H9 (cell line): ENCODE results near the gene ARPP19. TPM values are rescaled to one million over a fixed set of nuclear protein-coding genes. Genes with fewer than 3 reads are reported as not detected.

Experiments
- DNase-seq: peaks from one replicate; pipeline ENCODE4 v3.0.0-alpha.2; 2017
- H2AFZ ChIP-seq: one replicate; pipeline ENCODE4 v1.6.1; 2013; ENCODE audit warnings: mild to moderate bottlenecking, low read length, control low read depth, moderate library complexity
- H2AK5ac ChIP-seq: 2 replicates; pipeline ENCODE4 v1.6.1; 2013; ENCODE audit warnings: low read length, control low read depth, mixed read lengths; ENCODE audit not compliant: insufficient read length
- H2BK120ac ChIP-seq: one replicate; pipeline ENCODE4 v1.6.1; 2013; ENCODE audit warnings: low read depth, mild to moderate bottlenecking, low read length, control low read depth, inconsistent platforms; ENCODE audit not compliant: poor library complexity, severe bottlenecking
- H2BK12ac ChIP-seq: 2 replicates; pipeline ENCODE4 v1.6.1; 2013; ENCODE audit warnings: low read length, control low read depth, mixed read lengths, low read depth; ENCODE audit not compliant: insufficient read length
- H2BK15ac ChIP-seq: 2 replicates; pipeline ENCODE4 v1.6.1; 2013; ENCODE audit warnings: low read depth, low read length, control low read depth
- H2BK20ac ChIP-seq: one replicate; pipeline ENCODE4 v1.6.1; 2013; ENCODE audit warnings: low read depth, mild to moderate bottlenecking, low read length, control low read depth, inconsistent platforms; ENCODE audit not compliant: poor library complexity, severe bottlenecking
- H2BK5ac ChIP-seq: 2 replicates; pipeline ENCODE4 v1.6.1; 2013; ENCODE audit warnings: low read length, control low read depth, mixed read lengths; ENCODE audit not compliant: insufficient read length
- H3K14ac ChIP-seq: 2 replicates; pipeline ENCODE4 v1.6.1; 2013; ENCODE audit warnings: low read length, control low read depth; ENCODE audit not compliant: insufficient read depth
- H3K18ac ChIP-seq: 2 replicates; pipeline ENCODE4 v1.6.1; 2013; ENCODE audit warnings: low read depth, mild to moderate bottlenecking, mixed read lengths, low read length, control low read depth; ENCODE audit not compliant: insufficient read length
- H3K23ac ChIP-seq: 2 replicates; pipeline ENCODE4 v1.6.1; 2013; ENCODE audit warnings: low read length, control low read depth, mixed read lengths, low read depth; ENCODE audit not compliant: insufficient read length
- H3K23me2 ChIP-seq: 2 replicates; pipeline ENCODE4 v1.6.1; 2013; ENCODE audit warnings: low read depth, mild to moderate bottlenecking, mixed read lengths, low read length, control low read depth; ENCODE audit not compliant: insufficient read length, poor library complexity, severe bottlenecking
- H3K27ac ChIP-seq: 2 replicates; pipeline ENCODE4 v1.5.1; 2013; ENCODE audit warnings: low read length, control low read depth, mixed read lengths, low read depth; ENCODE audit not compliant: insufficient read length
- H3K27me3 ChIP-seq: 2 replicates; pipeline ENCODE4 v1.6.1; 2013; ENCODE audit warnings: low read length, control low read depth, inconsistent platforms; ENCODE audit not compliant: insufficient read depth
- H3K4ac ChIP-seq: 2 replicates; pipeline ENCODE4 v1.6.1; 2013; ENCODE audit warnings: low read depth, mild to moderate bottlenecking, control low read depth, inconsistent platforms, low read length, moderate library complexity
- H3K4me1 ChIP-seq: 2 replicates; pipeline ENCODE4 v1.6.1; 2013; ENCODE audit warnings: low read length, control low read depth, inconsistent platforms; ENCODE audit not compliant: insufficient read depth
- H3K4me2 ChIP-seq: 2 replicates; pipeline ENCODE4 v1.6.1; 2013; ENCODE audit warnings: low read length, control low read depth, mixed read lengths; ENCODE audit not compliant: insufficient read length, insufficient read depth
- H3K56ac ChIP-seq: 2 replicates; pipeline ENCODE4 v1.6.1; 2013; ENCODE audit warnings: low read depth, mild to moderate bottlenecking, mixed read lengths, low read length, control low read depth; ENCODE audit not compliant: insufficient read length
- H3K79me1 ChIP-seq: 2 replicates; pipeline ENCODE4 v1.6.1; 2013; ENCODE audit warnings: low read depth, mild to moderate bottlenecking, moderate library complexity, low read length, control low read depth, inconsistent platforms; ENCODE audit not compliant: insufficient read depth, poor library complexity, severe bottlenecking
- H3K79me2 ChIP-seq: 2 replicates; pipeline ENCODE4 v1.6.1; 2013; ENCODE audit warnings: low read length, control low read depth, inconsistent platforms; ENCODE audit not compliant: insufficient read depth
- H3K9ac ChIP-seq: 2 replicates; pipeline ENCODE4 v1.6.1; 2013; ENCODE audit warnings: low read length, control low read depth, mixed read lengths; ENCODE audit not compliant: insufficient read length; ENCODE audit errors: extremely low read depth
- H3K9me3 ChIP-seq: one replicate; pipeline ENCODE4 v1.6.1; 2013; ENCODE audit warnings: low read depth, low read length, inconsistent platforms; ENCODE audit not compliant: control insufficient read depth
- H3T11ph ChIP-seq: one replicate; pipeline ENCODE4 v1.6.1; 2013; ENCODE audit warnings: mild to moderate bottlenecking, low read length, control low read depth, inconsistent platforms
- H4K20me1 ChIP-seq: one replicate; pipeline ENCODE4 v1.6.1; 2013; ENCODE audit not compliant: control insufficient read depth, insufficient read length, insufficient read depth
- H4K5ac ChIP-seq: 2 replicates; pipeline ENCODE4 v1.6.1; 2013; ENCODE audit warnings: low read depth, mild to moderate bottlenecking, mixed read lengths, low read length, control low read depth; ENCODE audit not compliant: insufficient read length
- H4K8ac ChIP-seq: replicated peaks from 2 replicates; pipeline ENCODE4 v1.6.1; 2013; ENCODE audit warnings: low read length, control low read depth, mixed read lengths, low read depth; ENCODE audit not compliant: insufficient read length
- H4K91ac ChIP-seq: 2 replicates; pipeline ENCODE4 v1.6.1; 2013; ENCODE audit warnings: low read depth, mild to moderate bottlenecking, moderate library complexity, mixed read lengths, low read length, control low read depth; ENCODE audit not compliant: insufficient read length
- H3K27ac Mint-ChIP-seq, 3 experiments: 2 replicates in 2 of 3; 3 replicates in 1 of 3; pipeline ENCODE4 v1.8.0; 2020 to 2021; ENCODE audit warnings: mixed read lengths in 3 of 3, mild to moderate bottlenecking in 1 of 3, moderate library complexity in 1 of 3
- H3K27me3 Mint-ChIP-seq: 2 replicates; pipeline ENCODE4 v1.8.0; 2021; ENCODE audit warnings: low read depth, mild to moderate bottlenecking, moderate library complexity, mixed read lengths
- H3K36me3 Mint-ChIP-seq, 3 experiments: 2 replicates in 2 of 3; 3 replicates in 1 of 3; pipeline ENCODE4 v1.8.0; 2020 to 2021; ENCODE audit warnings: low read depth in 3 of 3, mixed read lengths in 3 of 3; ENCODE audit not compliant: insufficient read depth in 1 of 3
- H3K4me1 Mint-ChIP-seq, 2 experiments: 2 replicates each; pipeline ENCODE4 v1.8.0; 2020; ENCODE audit warnings: mixed read lengths in 2 of 2
- H3K4me3 Mint-ChIP-seq, 2 experiments: 2 replicates in 1 of 2; 3 replicates in 1 of 2; pipeline ENCODE4 v1.8.0; 2020 to 2021; ENCODE audit warnings: mild to moderate bottlenecking in 2 of 2, mixed read lengths in 2 of 2, moderate library complexity in 1 of 2
- H3K9me3 Mint-ChIP-seq, 2 experiments: 2 replicates in 1 of 2; 3 replicates in 1 of 2; pipeline ENCODE4 v1.8.0; 2020; ENCODE audit warnings: mild to moderate bottlenecking in 2 of 2, mixed read lengths in 2 of 2, moderate library complexity in 1 of 2
- CTCF ChIP-seq: fragments of 200-600 bp; sonication (generic); conservative IDR thresholded peaks from 3 replicates; pipeline ENCODE4 v1.8.0; 2021; ENCODE audit warnings: antibody characterized with exemption, mild to moderate bottlenecking
- WGBS: extraction: QIAGEN DNeasy Blood & Tissue Kit; methylation state at CpG from one replicate; pipeline ENCODE4 v1.1.7; 2013; ENCODE audit warnings: missing lambda C conversion rate, low lambda C conversion rate, mixed read lengths; ENCODE audit not compliant: insufficient read length; ENCODE audit errors: extremely low coverage; 5-methylcytosine and 5-hydroxymethylcytosine counted together
- total RNA-seq: library from RNA; stranded (reverse); gene quantifications from 2 replicates; pipeline ENCODE4 v1.2.1, GENCODE V29; 2021

Gene ARPP19
- total RNA-seq, 1 experiment from 2014 or later: 247 TPM

- H3K14ac ChIP-seq: no peak overlapping the region
- H2AK5ac ChIP-seq: no peak overlapping the region
- no peak overlapping the region for H2BK12ac ChIP-seq
- TF ChIP-seq CTCF: no peak
- no peak overlapping the region for H3K23ac ChIP-seq
- no peak overlapping the region for H3K4me2 ChIP-seq
- no peaks in the 10 kb centered on the region for H3K27me3 ChIP-seq
- H2BK15ac ChIP-seq: no peak overlapping the region
- no peak for DNase-seq
- Mint-ChIP-seq H3K4me3 (no peak overlapping the region; a peak in 1 of 5 replicates), H3K27me3 (peaks cover 5% of the 10 kb centered on the region), H3K27ac (peak overlapping the region in 1 of 3 experiments; percentile 32; a peak in 1 of 7 replicates), H3K9me3 (peaks cover 23 to 27% of the 10 kb centered on the region in 2 experiments), H3K36me3 (peaks cover 7 to 24% (median 16%) of the 10 kb centered on the region in 3 experiments), H3K4me1 (no peaks in the 10 kb centered on the region)
- H2AFZ ChIP-seq: no peak overlapping the region
- H3K56ac ChIP-seq: no peak overlapping the region
- H4K20me1 ChIP-seq: no peaks in the 10 kb centered on the region
- no peak overlapping the region for H4K5ac ChIP-seq
- H3K4ac ChIP-seq: no peak overlapping the region
- no peak overlapping the region for H3K9ac ChIP-seq
- H4K8ac ChIP-seq: no peak overlapping the region
- no peaks in the 10 kb centered on the region for H3K79me1 ChIP-seq
- no peak overlapping the region for H3T11ph ChIP-seq
- no peak overlapping the region for H4K91ac ChIP-seq
- no peaks in the 10 kb centered on the region for H3K9me3 ChIP-seq
- no peak overlapping the region for H3K18ac ChIP-seq
- H3K27ac ChIP-seq: no peak overlapping the region
- no peaks in the 10 kb centered on the region for H3K4me1 ChIP-seq
- no CpG with 5 or more reads among the region's 3 CpGs for WGBS
- no peaks in the 10 kb centered on the region for H3K23me2 ChIP-seq
- no peaks in the 10 kb centered on the region for H3K79me2 ChIP-seq
- H2BK20ac ChIP-seq: no peak overlapping the region
- H2BK5ac ChIP-seq: no peak overlapping the region
- H2BK120ac ChIP-seq: no peak overlapping the region
Measured at GRCh38 chr15:52540374-52541012, 28.3 kb downstream of the ARPP19 start.
